Measurements from ENCODE around the gene SYNDIG1L. TPM values are rescaled to one million over a fixed set of nuclear protein-coding genes. Genes with fewer than 3 reads are reported as not detected.

SYNDIG1L gene
- total and polyA plus RNA-seq, 9 of the 15 experiments (the other 6 are each of a cell fraction or from before 2014, with no cell fraction given), result not detected

DNA sequence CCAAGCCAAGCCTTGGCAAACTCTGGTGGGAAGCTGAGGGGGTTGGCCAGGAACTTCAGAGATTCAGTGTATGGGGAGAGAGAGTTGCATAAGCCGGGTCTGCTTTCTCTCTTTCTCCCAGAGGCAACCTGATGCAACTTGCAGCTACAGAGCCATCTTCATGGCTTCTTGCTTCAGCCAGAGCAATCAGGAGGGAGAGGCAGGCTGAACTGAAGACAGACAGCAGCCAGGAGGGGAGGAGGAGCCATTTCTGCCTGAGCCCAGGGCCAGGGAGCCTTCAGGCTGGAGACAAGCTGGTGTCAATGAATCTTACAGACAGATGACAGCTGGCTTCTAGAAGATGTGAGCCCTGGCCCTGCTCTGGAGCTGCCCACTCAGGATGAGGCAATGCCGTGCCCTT, 48.4 kb upstream of the SYNDIG1L start:
- Histone ChIP-seq H3K4me3 (no peak overlapping the region), H3K27me3 (ENCODE audit: control insufficient read depth in 2 of 2, insufficient read depth in 2 of 2, low read length in 2 of 2) (no peaks in the 10 kb centered on the region), H3K9me3 (replicated peaks; ENCODE audit: control insufficient read depth, insufficient read depth, low read depth, low read length) (no peaks in the 10 kb centered on the region), H4K20me1 (replicated peaks; ENCODE audit: control insufficient read depth, insufficient read depth, low read length) (no peaks in the 10 kb centered on the region), H3K4me2 (ENCODE audit: insufficient read depth, low read length) (no peak overlapping the region), H3K9ac (ENCODE audit: insufficient read depth in 1 of 2, low read depth in 2 of 2, low read length in 2 of 2) (no peak overlapping the region), H3K9me1 (ENCODE audit: control insufficient read depth, insufficient read depth, low read length) (no peaks in the 10 kb centered on the region), H3K27ac (ENCODE audit: extremely low read depth, low read depth, low read length) (no peak overlapping the region), H3K36me3 (ENCODE audit: control insufficient read depth, insufficient read depth, low read length) (no peaks in the 10 kb centered on the region), H2AFZ (ENCODE audit: low read depth, low read length) (no peak overlapping the region), H3K79me2 (ENCODE audit: control insufficient read depth, insufficient read depth, low read length) (no peaks in the 10 kb centered on the region), H3K4me1 (replicated peaks in 1 of 2; ENCODE audit: control insufficient read depth in 2 of 2, insufficient read depth in 2 of 2, low read length in 2 of 2) (no peaks in the 10 kb centered on the region; a peak in 1 of 5 replicates)
- DNase-seq (ENCODE audit: extremely low read depth in 1 of 4, low spot score in 3 of 4) (no peak), FAIRE-seq (no peak), ATAC-seq (no peak)
- intact Hi-C loops (cut with micrococcal nuclease), result no loop called here
- BruUV-seq (replicated peaks), result no TSS peak
- in situ Hi-C loops (cut with MboI), result loop anchor here (10.0 kb wide), 1 partner anchor 110 kb away; no protein-coding TSS in a partner anchor
- WGBS (ENCODE audit: insufficient coverage, low coverage, missing lambda C conversion rate), result 0% methylated on average over 2 of the region's 2 CpGs
- ChIA-PET CTCF (ENCODE audit: low intra/inter-chr PET ratio) (no interaction called here), POLR2A (interaction anchor here (0.5 kb wide), 1 partner anchor 136 kb away, joined by 5 read pairs; no protein-coding TSS in a partner anchor)
- TF ChIP-seq JUND (IDR thresholded peaks at IDR 0.05; ENCODE audit: borderline replicate concordance, low read depth, low read length), result no peak
- TF ChIP-seq JUND (tag; IDR thresholded peaks at IDR 0.05; ENCODE audit: borderline replicate concordance, low read depth, low read length), result no peak
- no peak for TF ChIP-seq NBN (IDR thresholded peaks at IDR 0.05; ENCODE audit: low read depth)
- TF ChIP-seq MAZ (CRISPR knock-in tag; conservative IDR thresholded peaks at IDR 0.05 in 1 of 2, IDR thresholded peaks at IDR 0.05 in 1 of 2), result no peak
- TF ChIP-seq ZNF586 (CRISPR knock-in tag; conservative IDR thresholded peaks at IDR 0.05), result no peak
- TF ChIP-seq MCM5 (IDR thresholded peaks at IDR 0.05; ENCODE audit: low read depth), result no peak
- no peak for TF ChIP-seq ZNF217 (CRISPR knock-in tag; IDR thresholded peaks at IDR 0.05)
- TF ChIP-seq HIVEP1 (CRISPR knock-in tag; IDR thresholded peaks at IDR 0.05), result no peak
- TF ChIP-seq, protein P1, sequence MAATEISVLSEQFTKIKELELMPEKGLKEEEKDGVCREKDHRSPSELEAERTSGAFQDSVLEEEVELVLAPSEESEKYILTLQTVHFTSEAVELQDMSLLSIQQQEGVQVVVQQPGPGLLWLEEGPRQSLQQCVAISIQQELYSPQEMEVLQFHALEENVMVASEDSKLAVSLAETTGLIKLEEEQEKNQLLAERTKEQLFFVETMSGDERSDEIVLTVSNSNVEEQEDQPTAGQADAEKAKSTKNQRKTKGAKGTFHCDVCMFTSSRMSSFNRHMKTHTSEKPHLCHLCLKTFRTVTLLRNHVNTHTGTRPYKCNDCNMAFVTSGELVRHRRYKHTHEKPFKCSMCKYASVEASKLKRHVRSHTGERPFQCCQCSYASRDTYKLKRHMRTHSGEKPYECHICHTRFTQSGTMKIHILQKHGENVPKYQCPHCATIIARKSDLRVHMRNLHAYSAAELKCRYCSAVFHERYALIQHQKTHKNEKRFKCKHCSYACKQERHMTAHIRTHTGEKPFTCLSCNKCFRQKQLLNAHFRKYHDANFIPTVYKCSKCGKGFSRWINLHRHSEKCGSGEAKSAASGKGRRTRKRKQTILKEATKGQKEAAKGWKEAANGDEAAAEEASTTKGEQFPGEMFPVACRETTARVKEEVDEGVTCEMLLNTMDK (IDR thresholded peaks at IDR 0.05; ENCODE audit: borderline replicate concordance, insufficient read depth, low read depth, low read length, poor library complexity, severe bottlenecking), result no peak
- TF ChIP-seq NR2F6 (CRISPR knock-in tag; IDR thresholded peaks at IDR 0.05), result no peak
- no peak for TF ChIP-seq KAT8 (IDR thresholded peaks at IDR 0.05; ENCODE audit: low read depth)
- TF ChIP-seq, protein P2, sequence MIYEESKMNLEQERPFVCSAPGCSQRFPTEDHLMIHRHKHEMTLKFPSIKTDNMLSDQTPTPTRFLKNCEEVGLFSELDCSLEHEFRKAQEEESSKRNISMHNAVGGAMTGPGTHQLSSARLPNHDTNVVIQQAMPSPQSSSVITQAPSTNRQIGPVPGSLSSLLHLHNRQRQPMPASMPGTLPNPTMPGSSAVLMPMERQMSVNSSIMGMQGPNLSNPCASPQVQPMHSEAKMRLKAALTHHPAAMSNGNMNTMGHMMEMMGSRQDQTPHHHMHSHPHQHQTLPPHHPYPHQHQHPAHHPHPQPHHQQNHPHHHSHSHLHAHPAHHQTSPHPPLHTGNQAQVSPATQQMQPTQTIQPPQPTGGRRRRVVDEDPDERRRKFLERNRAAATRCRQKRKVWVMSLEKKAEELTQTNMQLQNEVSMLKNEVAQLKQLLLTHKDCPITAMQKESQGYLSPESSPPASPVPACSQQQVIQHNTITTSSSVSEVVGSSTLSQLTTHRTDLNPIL (CRISPR knock-in tag; IDR thresholded peaks at IDR 0.05), result no peak
- no peak for TF ChIP-seq ZNF174 (CRISPR knock-in tag; IDR thresholded peaks at IDR 0.05)
- no peak for TF ChIP-seq MTA1 (IDR thresholded peaks at IDR 0.05; ENCODE audit: borderline replicate concordance)
- TF ChIP-seq ZNF830 (CRISPR knock-in tag; IDR thresholded peaks at IDR 0.05), result no peak
- TF ChIP-seq JUN (IDR thresholded peaks at IDR 0.05; ENCODE audit: borderline replicate concordance, low read depth, low read length), result no peak
- no peak for TF ChIP-seq JUN (CRISPR knock-in tag; IDR thresholded peaks at IDR 0.05; ENCODE audit: borderline replicate concordance)
- no peak for TF ChIP-seq KDM5B (IDR thresholded peaks at IDR 0.05; ENCODE audit: insufficient replicate concordance, low read depth, low read length)

All from K562 (cell line).